ENCODE data around the gene ELK3.

- TF ChIP-seq, protein P1, sequence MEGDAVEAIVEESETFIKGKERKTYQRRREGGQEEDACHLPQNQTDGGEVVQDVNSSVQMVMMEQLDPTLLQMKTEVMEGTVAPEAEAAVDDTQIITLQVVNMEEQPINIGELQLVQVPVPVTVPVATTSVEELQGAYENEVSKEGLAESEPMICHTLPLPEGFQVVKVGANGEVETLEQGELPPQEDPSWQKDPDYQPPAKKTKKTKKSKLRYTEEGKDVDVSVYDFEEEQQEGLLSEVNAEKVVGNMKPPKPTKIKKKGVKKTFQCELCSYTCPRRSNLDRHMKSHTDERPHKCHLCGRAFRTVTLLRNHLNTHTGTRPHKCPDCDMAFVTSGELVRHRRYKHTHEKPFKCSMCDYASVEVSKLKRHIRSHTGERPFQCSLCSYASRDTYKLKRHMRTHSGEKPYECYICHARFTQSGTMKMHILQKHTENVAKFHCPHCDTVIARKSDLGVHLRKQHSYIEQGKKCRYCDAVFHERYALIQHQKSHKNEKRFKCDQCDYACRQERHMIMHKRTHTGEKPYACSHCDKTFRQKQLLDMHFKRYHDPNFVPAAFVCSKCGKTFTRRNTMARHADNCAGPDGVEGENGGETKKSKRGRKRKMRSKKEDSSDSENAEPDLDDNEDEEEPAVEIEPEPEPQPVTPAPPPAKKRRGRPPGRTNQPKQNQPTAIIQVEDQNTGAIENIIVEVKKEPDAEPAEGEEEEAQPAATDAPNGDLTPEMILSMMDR (IDR thresholded peaks at IDR 0.05; ENCODE audit: insufficient read depth, low read length): no peak
- no peak for TF ChIP-seq POLR2AphosphoS5 (IDR thresholded peaks at IDR 0.05; ENCODE audit: low read depth)
- no peak for TF ChIP-seq GABPA (IDR thresholded peaks at IDR 0.05; ENCODE audit: low read depth)
- TF ChIP-seq, protein P2, sequence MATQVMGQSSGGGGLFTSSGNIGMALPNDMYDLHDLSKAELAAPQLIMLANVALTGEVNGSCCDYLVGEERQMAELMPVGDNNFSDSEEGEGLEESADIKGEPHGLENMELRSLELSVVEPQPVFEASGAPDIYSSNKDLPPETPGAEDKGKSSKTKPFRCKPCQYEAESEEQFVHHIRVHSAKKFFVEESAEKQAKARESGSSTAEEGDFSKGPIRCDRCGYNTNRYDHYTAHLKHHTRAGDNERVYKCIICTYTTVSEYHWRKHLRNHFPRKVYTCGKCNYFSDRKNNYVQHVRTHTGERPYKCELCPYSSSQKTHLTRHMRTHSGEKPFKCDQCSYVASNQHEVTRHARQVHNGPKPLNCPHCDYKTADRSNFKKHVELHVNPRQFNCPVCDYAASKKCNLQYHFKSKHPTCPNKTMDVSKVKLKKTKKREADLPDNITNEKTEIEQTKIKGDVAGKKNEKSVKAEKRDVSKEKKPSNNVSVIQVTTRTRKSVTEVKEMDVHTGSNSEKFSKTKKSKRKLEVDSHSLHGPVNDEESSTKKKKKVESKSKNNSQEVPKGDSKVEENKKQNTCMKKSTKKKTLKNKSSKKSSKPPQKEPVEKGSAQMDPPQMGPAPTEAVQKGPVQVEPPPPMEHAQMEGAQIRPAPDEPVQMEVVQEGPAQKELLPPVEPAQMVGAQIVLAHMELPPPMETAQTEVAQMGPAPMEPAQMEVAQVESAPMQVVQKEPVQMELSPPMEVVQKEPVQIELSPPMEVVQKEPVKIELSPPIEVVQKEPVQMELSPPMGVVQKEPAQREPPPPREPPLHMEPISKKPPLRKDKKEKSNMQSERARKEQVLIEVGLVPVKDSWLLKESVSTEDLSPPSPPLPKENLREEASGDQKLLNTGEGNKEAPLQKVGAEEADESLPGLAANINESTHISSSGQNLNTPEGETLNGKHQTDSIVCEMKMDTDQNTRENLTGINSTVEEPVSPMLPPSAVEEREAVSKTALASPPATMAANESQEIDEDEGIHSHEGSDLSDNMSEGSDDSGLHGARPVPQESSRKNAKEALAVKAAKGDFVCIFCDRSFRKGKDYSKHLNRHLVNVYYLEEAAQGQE (IDR thresholded peaks at IDR 0.05; ENCODE audit: insufficient replicate concordance, low read depth): no peak
Measured at GRCh38 chr12:96233168-96233567, 39.0 kb downstream of the ELK3 start.
